ENCODE measurements around the gene RAMP3.
"Not testable (repeated sequence)": the region's sequence is repeated elsewhere in the genome, so short reads cannot be mapped to it uniquely, and the experiment has no call there.

Gene RAMP3

GRCh38 chr7:45158471-45158870, 880 bp downstream of the RAMP3 start:
- no peak for DNase-seq

GRCh38 chr7:45159296-45159695, 1.7 kb downstream of the RAMP3 start:
- no peak for DNase-seq

GRCh38 chr7:45160417-45160881, 2.9 kb downstream of the RAMP3 start:
- no peak for DNase-seq

- DNase-seq = no peak
Measured at GRCh38 chr7:45161138-45161537, 3.5 kb downstream of the RAMP3 start.

- DNase-seq = no peak
Measured at GRCh38 chr7:45161842-45162241, 4.3 kb downstream of the RAMP3 start.

- DNase-seq = no peak
Measured at GRCh38 chr7:45162311-45162845, 4.8 kb downstream of the RAMP3 start.

- no peak for DNase-seq
Measured at GRCh38 chr7:45162943-45163691, 5.5 kb downstream of the RAMP3 start.

- DNase-seq = no peak
Measured at GRCh38 chr7:45163692-45164052, 6.1 kb downstream of the RAMP3 start.

- not testable (repeated sequence) for DNase-seq
Measured at GRCh38 chr7:45164271-45164670, 6.7 kb downstream of the RAMP3 start.

- no peak for DNase-seq
Measured at GRCh38 chr7:45165857-45166256, 8.3 kb downstream of the RAMP3 start.

GRCh38 chr7:45171946-45172345, 14.4 kb downstream of the RAMP3 start:
- DNase-seq = no peak

- no peak for DNase-seq
Measured at GRCh38 chr7:45173596-45174327, 16.2 kb downstream of the RAMP3 start.

- DNase-seq = no peak
Measured at GRCh38 chr7:45174328-45174610, 16.7 kb downstream of the RAMP3 start.

- no peak for DNase-seq
Measured at GRCh38 chr7:45174966-45175765, 17.6 kb downstream of the RAMP3 start.

GRCh38 chr7:45176091-45176490, 18.5 kb downstream of the RAMP3 start:
- no peak for DNase-seq

- no peak for DNase-seq
Measured at GRCh38 chr7:45176886-45177731, 19.5 kb downstream of the RAMP3 start.

GRCh38 chr7:45177801-45178200, 20.2 kb downstream of the RAMP3 start:
- DNase-seq = no peak

GRCh38 chr7:45178241-45179225, 20.9 kb downstream of the RAMP3 start:
- no peak for DNase-seq

GRCh38 chr7:45179666-45180065, 22.1 kb downstream of the RAMP3 start:
- DNase-seq = no peak

GRCh38 chr7:45180084-45180986, 22.7 kb downstream of the RAMP3 start:
- no peak for DNase-seq

All from stimulated activated CD8-positive, alpha-beta memory T cell treated with anti-CD3 and anti-CD28 coated beads, Interleukin-4, amount 100 ng/mL, for 48 hours (primary cell).